ENCODE data around the gene ATAT1. TPM values are rescaled to one million over a fixed set of nuclear protein-coding genes. Genes with fewer than 3 reads are reported as not detected.

ATAT1 gene
- total RNA-seq, 4 donors from 2014 or later = 8.2 to 25.2 (median 15.1) TPM

DNA sequence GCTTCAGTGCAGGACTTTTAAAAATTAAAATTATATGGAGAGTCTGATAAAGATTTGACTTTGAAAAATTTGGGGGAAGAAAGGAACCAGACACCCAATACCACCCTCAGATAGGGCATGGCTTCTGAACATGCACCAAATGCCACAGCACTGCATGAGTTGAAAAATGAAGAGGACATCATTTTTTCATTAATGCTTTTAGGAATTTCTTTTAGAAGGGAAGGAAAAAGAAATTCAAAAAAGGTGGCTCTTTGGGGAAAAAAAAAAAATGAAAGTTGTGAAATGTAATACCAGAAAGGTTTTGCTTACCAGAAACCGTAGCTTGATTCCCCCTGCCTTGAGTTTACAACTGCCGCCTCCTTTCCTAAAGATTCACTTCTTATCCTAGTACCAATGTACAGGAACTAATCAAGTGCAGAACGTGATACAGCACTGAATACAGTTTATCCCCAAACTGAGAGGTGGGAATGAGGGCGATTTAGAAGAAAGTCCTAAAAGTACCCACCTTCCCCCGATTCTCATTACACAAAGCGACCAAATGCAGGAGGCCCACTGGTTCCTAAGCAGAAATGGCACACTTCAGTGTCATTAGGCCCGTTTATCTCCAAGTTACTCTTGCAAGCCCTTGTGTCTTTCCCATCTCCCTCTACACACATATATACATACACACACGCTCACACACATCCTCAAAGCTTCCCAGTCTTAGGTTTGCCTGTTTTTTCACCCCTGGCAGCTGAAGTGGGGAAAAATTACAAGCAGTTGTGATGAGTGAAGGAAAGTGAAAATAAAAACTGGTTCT is 12.4 kb upstream of the ATAT1 start:
- H3K9me3 ChIP-seq = no peaks in the 10 kb centered on the region
- DNase-seq = no peak
- TF ChIP-seq POLR2A (IDR thresholded peaks at IDR 0.05) (peak in 1 of 2 donors; percentile 30), CTCF (IDR thresholded peaks at IDR 0.05) (no peak)
- H3K4me1 ChIP-seq = peaks cover 0 to 41% (median 9%) of the 10 kb centered on the region in 4 donors
- H3K27ac ChIP-seq = peak overlapping the region; percentile 87 to 97 (median 92)
- peaks cover 0 to 20% (median 0%) of the 10 kb centered on the region in 3 donors for H3K36me3 ChIP-seq
- peak overlapping the region in 3 of 4 donors; percentile 70 to 86 (median 76) for H3K4me3 ChIP-seq
- no peaks in the 10 kb centered on the region for H3K27me3 ChIP-seq

DNA sequence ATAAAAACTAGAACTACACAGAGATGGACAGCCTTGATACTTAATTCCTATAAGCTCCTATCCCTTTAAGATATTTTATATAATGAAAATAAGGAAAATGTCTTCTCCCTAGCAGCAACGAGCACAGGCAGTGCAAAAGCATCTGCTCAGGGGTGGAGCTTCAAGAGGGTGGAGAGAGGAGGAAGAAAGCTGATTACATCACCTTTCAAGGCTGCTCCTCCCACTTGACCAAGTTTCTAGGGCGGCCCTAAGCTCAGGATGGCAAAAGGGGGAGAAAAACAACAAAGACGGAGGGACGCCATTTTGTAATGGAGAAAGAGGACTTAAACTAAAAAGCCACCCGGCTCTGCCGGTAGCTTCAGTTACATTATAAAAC is 11.8 kb upstream of the ATAT1 start:
- H3K36me3 ChIP-seq = peaks cover 0 to 19% (median 0%) of the 10 kb centered on the region in 3 donors
- H3K27ac ChIP-seq = peak overlapping the region; percentile 87 to 97 (median 92)
- no peak for TF ChIP-seq CTCF (IDR thresholded peaks at IDR 0.05)
- peak; percentile 29 to 95 for TF ChIP-seq POLR2A (IDR thresholded peaks at IDR 0.05)
- peaks cover 0 to 41% (median 9%) of the 10 kb centered on the region in 4 donors for H3K4me1 ChIP-seq
- DNase-seq = peak; percentile 64 to 95 (median 84)
- H3K27me3 ChIP-seq = no peaks in the 10 kb centered on the region
- no peaks in the 10 kb centered on the region for H3K9me3 ChIP-seq
- H3K4me3 ChIP-seq = peak overlapping the region; percentile 70 to 86 (median 76)

DNA sequence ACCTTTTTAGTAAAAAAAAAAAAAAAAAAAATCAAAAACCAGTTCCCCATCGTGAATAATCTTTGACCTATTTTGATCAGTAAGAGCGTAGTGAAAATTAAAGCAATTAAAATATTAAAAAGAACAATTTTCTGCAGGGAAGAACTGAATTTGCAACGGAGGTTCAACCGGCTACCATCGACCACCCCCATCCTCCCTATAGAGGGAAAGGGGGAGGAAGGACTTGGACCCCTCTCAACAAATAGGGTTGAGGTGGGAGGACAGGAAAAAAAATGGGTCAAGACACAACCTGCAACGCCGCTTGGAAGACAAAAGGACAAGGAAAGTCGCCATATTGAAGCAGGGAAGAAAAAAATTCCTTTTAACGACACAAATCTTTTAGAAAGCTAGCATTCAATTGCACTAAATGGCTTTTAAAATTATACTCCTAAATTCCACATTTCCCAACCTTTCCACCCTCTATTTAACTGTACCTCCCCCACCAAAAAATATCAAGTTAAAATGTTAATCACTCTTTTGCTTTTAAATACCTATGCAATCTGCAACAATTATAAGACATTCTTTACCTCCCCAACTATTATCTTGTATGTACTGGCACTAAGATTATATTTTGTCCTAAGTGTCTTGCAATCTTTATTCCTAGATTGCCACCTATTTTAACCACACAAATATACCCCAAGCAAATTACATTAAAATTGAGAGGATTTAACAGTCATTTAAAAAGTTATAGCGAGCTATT is 11.3 kb upstream of the ATAT1 start:
- Histone ChIP-seq H3K9me3 (no peaks in the 10 kb centered on the region), H3K4me1 (peaks cover 0 to 37% (median 9%) of the 10 kb centered on the region in 4 donors), H3K36me3 (peaks cover 0 to 22% (median 0%) of the 10 kb centered on the region in 3 donors), H3K27me3 (no peaks in the 10 kb centered on the region), H3K4me3 (peak overlapping the region; percentile 70 to 86 (median 76)), H3K27ac (peak overlapping the region; percentile 87 to 97 (median 92))
- no peak for DNase-seq
- TF ChIP-seq CTCF (IDR thresholded peaks at IDR 0.05) (no peak), POLR2A (IDR thresholded peaks at IDR 0.05) (peak in 1 of 2 donors; percentile 33)

DNA sequence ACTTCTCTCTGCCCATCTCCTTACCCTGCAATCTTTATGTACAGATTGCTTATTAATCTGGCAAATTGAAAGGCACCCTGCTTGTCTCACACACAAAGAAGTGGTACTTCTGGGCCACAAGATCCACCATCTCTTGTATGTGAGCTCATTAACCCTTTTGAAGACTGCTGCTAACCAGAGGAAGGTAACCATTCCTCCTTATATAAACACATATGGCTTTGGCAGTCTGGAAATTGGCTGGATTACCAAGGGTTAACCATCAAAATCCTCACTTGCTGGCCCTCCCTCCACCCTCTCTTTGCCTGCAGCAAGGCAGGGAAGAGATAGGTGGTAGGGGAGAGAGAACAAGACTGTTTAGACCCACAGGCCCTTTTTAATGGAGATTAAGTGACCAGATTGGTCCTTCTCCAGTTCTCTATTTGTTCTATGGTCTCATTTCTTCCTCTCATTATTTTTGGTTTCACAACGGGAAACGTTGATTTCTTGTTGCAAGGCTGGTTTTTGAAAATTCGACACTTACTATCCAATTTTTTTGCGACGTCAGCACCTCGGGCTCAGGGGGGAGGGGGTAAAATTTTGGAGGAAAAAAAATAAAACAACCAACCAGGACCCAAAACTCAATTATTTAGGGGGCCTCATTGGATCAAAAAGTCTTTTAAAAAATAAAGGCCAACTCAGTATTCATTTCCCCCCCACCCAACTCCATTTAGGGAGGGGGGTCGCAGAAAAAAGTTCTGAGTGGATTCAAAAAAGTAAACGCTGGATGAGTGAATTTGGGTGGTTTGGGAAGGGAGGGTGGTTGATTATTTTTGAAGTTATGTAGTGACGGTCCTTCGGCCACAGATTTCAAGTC is 10.5 kb upstream of the ATAT1 start:
- no peaks in the 10 kb centered on the region for H3K27me3 ChIP-seq
- H3K4me3 ChIP-seq = peak overlapping the region; percentile 70 to 86 (median 76)
- peaks cover 0 to 30% (median 0%) of the 10 kb centered on the region in 3 donors for H3K36me3 ChIP-seq
- H3K9me3 ChIP-seq = no peaks in the 10 kb centered on the region
- H3K4me1 ChIP-seq = peaks cover 0 to 31% (median 9%) of the 10 kb centered on the region in 4 donors
- TF ChIP-seq CTCF (IDR thresholded peaks at IDR 0.05) (no peak), POLR2A (IDR thresholded peaks at IDR 0.05) (peak in 1 of 2 donors; percentile 21)
- peak overlapping the region; percentile 87 to 97 (median 92) for H3K27ac ChIP-seq
- no peak for DNase-seq
